ENCODE data around the gene PTPRT.

Gene PTPRT

GRCh38 chr20:42360621-42361020 lies 829.1 kb downstream of the PTPRT start:
- no peak for DNase-seq (ENCODE audit: low spot score)
- POLR2A ChIA-PET (ENCODE audit: low non-redundant PET), result no interaction called here
- TF ChIP-seq CTCF (conservative IDR thresholded peaks at IDR 0.05; ENCODE audit: low read depth), result no peak
- CTCF ChIA-PET, result no interaction called here
- H3K27ac ChIP-seq, result no peak overlapping the region

GRCh38 chr20:42359617-42360016 lies 830.1 kb downstream of the PTPRT start:
- POLR2A ChIA-PET (ENCODE audit: low non-redundant PET), result no interaction called here
- CTCF ChIA-PET, result no interaction called here
- H3K27ac ChIP-seq, result no peak overlapping the region
- TF ChIP-seq CTCF (conservative IDR thresholded peaks at IDR 0.05; ENCODE audit: low read depth), result no peak
- DNase-seq (ENCODE audit: low spot score), result no peak

GRCh38 chr20:42352096-42352495 lies 837.6 kb downstream of the PTPRT start:
- no peak for TF ChIP-seq CTCF (conservative IDR thresholded peaks at IDR 0.05; ENCODE audit: low read depth)
- CTCF ChIA-PET, result no interaction called here
- DNase-seq (ENCODE audit: low spot score), result no peak
- no peak overlapping the region for H3K27ac ChIP-seq
- POLR2A ChIA-PET (ENCODE audit: low non-redundant PET), result no interaction called here

- ChIA-PET POLR2A (ENCODE audit: low non-redundant PET) (no interaction called here), CTCF (interaction anchor here (0.5 to 1.2 kb wide), 2 partner anchors 14 to 440 kb away, joined by 3 read pairs; no protein-coding TSS in a partner anchor)
- no peak for DNase-seq (ENCODE audit: low spot score)
- H3K27ac ChIP-seq, result no peak overlapping the region
- no peak for TF ChIP-seq CTCF (conservative IDR thresholded peaks at IDR 0.05; ENCODE audit: low read depth)
Measured at GRCh38 chr20:42350521-42350920, 839.2 kb downstream of the PTPRT start.

GRCh38 chr20:42346189-42347170 lies 843.2 kb downstream of the PTPRT start:
- DNase-seq (ENCODE audit: low spot score), result no peak
- H3K27ac ChIP-seq, result no peak overlapping the region
- POLR2A ChIA-PET (ENCODE audit: low non-redundant PET), result no interaction called here
- TF ChIP-seq CTCF (conservative IDR thresholded peaks at IDR 0.05; ENCODE audit: low read depth), result no peak
- CTCF ChIA-PET, result interaction anchor here (0.6 kb wide), 1 partner anchor 32 kb away, joined by 5 read pairs; no protein-coding TSS in a partner anchor

GRCh38 chr20:42341654-42342053 lies 848.1 kb downstream of the PTPRT start:
- TF ChIP-seq CTCF (conservative IDR thresholded peaks at IDR 0.05; ENCODE audit: low read depth), result no peak
- POLR2A ChIA-PET (ENCODE audit: low non-redundant PET), result no interaction called here
- no peak overlapping the region for H3K27ac ChIP-seq
- CTCF ChIA-PET, result no interaction called here
- DNase-seq (ENCODE audit: low spot score), result no peak

All from RWPE1 (cell line).